Head of caudate nucleus (tissue), 42 donors: ENCODE measurements around the gene GRAMD4.

Experiments
- DNase-seq, 42 donors: peaks; one replicate each; pipeline versions ENCODE4 v3.0.0 to v3.0.0-alpha.2; 2020 to 2021; ENCODE audit warnings: mixed read lengths in 7 of 42
- intact Hi-C: fragments of 100-400 bp; cut with DNase I; formaldehyde crosslinking; loops from one replicate; pipeline ENCODE4 v1.15.0; 2022

Gene GRAMD4

DNA sequence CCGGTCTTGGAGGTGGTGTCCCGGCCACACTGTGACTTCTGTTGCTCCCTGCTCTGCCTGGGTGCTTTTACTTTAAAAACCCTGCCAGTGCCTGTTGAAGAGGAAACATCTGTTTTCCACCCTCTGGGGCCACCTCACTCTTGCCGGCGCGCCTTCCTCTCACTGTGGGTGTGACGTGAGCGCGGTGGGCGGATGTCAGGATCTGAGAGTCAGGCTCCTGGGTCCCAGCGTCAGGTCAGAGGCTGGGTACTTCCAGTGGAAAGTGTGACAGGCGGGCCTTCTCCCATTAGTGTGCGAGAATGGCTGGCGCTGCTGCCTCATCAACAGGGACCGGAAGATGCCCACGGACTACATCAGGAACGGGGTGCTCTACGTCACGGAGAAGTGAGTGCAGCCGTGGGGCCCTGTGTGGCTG, 54.2 kb downstream of the GRAMD4 start:
- intact Hi-C loops = no loop called here

DNA sequence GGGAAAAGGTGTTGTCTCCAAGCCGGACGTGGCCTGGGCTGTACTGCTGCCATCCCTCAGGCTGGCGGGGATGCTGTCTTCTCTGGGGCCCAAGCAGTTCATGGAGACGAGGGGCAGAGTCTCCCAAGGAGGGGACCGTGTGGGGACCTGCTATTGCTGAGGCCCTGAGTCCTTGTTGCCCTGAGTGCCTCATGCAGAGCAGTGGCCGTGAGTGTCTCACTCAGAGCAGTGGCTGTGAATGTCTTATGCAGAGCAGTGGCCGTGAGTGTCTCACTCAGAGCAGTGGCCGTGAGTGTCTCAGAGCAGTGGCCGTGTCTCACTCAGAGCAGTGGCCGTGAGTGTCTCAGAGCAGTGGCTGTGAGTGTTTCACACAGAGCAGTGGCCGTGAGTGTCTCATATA, 54.7 kb downstream of the GRAMD4 start:
- DNase-seq = no peak
- intact Hi-C loops = no loop called here

More for the DNA sequence above, 54.2 kb downstream of the GRAMD4 start:
- peak in 35 of 42 donors; percentile 28 to 72 (median 55) for DNase-seq

DNA sequence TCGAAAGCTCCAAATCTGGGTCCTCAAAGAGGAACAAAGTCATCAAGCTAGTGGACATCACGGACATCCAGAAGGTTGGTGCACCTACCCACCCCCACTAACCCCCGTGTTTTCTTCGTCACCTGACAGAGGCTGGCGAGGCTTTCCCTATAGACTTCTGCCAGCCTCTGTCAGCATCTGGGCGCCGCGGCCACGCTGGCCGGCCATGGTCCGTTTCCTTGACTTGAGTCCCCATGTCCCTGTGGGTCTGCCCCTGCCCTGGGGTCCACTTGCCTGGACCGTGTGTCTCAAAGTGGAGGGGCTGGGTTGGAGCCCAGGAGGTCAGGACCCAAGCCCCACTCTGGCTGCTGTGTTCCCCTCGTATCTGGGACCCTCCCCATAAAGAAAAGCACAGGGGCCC, 55.3 kb downstream of the GRAMD4 start:
- no peak for DNase-seq
- intact Hi-C loops = no loop called here

DNA sequence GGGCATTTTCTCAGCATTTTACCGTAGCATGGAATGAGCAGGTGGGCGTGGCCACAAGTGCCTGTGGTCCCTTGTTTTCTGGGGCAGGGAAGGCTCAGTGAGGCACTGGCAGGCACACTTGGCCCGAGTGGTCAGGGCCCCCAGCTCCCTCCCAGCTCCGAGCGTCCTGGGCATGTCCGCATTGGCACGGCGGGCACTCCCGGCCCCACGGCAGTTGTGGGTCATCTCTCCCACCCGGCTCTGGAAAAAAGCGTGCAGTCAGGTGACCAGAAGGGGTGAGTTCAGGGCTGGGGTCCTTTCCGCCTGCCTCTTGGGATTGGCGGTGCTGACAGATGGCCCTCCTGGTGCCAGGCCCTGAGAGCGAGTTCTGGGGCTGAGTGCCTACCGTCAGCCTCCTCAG, 55.8 kb downstream of the GRAMD4 start:
- intact Hi-C loops = no loop called here
- DNase-seq = no peak

DNA sequence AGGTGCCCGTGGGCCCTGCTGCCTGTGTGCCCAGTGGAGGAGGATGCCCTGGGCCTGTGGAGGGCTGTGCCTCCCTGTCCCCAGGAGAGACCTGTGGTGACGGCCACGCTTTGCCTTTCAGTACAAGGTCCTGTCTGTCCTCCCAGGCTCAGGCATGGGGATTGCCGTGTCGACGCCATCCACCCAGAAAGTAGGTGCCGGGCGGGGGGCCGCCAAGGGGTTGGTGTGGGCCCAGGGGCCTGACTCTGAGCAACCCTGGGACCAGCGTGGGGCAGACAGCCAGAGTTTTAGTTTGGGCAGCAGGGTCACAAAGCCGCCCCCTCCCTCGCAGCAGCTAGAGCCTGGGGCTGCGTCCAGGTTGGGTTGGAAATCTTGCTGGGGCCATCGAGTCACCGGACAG, 56.3 kb downstream of the GRAMD4 start:
- DNase-seq = no peak
- intact Hi-C loops = no loop called here

DNA sequence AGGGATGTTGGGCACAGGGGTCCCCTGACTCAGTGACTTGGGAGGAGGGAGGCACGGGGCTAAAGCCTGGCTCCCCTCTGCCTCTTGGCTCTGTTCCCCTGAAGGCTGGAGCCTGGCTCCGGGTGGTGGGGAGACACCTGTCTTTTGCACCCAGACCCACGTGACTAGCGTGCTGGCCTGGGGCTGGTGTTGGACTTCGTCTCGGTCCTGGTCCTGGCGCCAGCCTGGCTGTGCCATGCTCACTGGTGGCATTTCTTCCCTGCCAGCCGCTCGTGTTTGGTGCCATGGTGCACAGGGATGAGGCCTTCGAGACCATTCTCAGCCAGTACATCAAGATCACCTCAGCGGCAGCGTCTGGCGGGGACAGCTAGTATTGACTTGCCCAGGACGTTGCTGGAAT, 56.7 kb downstream of the GRAMD4 start:
- DNase-seq = no peak
- intact Hi-C loops = no loop called here

DNA sequence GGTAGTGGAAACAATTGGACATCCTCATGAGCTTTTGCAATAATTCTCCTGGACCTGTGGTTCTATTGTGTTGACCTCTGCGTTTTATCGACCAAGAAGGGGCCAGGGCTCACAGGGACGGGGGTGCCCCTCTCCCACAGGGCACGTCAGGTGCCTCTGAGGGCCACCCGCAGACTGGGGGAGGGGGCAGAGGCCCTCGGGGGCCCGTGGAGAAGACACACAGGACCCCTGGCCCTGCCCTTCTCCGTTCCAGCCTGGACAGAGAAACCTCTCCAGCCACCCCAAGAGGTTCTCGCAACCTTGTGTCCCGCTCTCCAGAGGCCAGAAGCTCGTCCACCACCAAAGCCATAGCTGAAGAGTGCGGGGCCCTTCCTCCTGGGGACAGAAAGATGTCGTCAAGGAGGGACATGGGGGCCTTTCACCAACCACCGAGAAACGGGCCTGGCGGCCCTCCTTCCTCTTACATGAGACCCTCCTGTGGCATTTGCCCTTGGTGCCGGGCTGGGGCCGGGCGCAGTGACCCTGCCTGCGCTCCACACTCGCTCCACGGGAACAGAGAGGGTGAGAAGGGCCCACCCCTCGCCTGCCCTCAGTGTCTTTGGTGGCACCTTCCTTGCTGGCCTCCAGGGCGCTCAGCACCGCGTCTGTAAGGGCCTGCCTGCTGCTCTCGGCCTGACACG, 57.3 kb downstream of the GRAMD4 start:
- DNase-seq = no peak
- intact Hi-C loops = no loop called here

DNA sequence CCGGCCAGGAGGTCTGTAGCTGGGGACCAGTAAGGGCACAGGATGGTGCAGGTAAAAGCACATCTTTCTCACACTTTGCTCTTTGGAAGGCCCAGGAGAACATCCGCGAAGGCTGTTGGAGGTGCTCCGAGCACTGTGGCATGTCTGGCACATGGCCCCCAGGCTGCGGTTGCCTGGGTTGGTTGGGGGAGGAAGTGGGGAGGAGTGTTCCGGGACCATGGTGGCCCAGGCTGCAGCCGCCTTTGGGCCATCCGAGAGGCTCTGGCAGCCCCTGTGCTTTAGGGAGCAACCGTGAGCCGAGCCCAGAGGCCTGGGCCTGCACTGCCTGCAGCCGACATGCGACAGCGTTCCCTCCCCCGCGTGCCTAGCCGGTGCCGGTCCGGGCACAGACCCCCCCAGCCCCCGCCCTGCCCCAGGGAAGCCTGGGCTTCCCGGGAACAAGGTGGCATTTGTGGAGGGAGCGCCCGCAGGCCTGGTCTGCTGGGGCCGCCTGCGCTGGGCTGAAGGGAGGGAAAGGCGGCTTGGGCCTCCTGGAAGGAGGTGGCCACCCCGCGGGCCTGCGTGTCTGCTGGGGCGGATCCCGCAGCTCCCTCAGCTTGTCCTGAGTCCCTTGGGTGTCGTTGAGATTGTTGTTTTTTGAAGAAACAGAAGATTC, 57.9 kb downstream of the GRAMD4 start:
- DNase-seq = no peak
- intact Hi-C loops = no loop called here

DNA sequence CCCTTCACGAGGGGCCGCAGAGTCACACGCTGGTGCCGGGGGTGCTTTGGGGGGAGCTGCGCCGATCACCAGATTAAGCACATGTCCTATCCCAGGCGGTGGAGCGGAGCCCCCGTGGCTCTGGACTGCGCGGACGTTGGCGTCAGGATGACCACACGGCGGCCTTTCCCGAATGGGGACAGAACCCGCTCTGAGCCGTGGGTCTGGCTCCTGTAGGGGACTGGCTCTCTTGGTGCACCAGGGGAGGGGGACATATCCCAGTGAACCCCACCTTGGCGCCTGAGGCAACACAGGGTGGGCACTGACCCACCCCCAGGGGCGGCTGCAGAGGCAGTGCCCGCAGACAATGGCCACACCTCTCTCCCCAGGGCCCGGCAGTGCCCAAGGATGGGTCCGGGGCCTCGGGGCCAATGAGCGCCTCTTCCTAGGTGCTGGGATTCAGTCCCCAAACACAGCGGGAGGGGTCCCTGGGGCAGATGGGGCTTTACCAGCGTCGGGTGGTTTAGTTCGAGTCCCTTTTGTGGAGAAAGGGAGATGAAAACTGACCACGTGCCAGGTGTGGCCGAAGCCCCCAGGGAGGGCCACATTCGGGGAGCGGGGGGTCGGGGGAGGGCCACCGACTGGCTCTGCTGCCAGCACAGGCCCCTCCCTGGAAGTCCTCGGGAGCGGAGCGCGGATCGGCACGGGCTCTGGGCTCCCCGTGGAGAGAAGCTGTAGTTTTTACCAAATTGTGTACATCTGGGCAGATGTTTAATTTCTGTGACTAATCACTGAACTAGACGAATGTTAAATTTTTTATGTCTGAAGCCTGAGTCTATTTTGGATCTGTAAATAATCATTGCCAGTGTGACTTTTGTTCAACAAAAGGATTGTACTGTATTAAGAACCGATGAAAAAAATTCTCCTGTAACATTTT, 58.9 kb downstream of the GRAMD4 start:
- intact Hi-C loops = no loop called here
- no peak for DNase-seq

DNA sequence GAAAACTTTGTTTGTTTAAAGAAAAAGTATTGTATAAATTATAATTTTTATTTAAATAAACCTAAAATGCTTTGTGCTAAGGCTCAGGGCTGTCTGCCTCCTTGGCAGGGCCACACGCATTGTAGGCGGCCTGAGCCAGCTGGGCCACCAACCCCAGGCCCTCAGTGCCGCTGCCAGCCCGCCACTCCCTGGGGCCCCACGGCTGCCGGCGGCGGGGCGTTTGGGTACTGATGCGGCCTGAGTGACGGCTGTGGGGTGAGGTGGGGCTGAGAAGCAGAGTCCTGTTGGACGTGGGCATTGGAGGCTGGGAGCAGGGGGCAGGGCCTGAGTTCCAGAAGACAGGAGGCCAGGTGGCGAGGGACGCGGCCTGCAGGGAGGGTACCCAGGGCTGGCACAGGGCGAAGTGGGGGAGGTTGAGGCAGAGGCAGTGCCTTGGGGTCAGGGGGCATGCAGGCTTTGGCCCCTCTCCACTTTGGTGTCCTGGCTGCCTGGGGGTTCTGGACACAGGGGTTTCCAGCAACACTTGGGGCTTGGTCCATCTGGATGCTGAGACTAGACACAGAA, 59.6 kb downstream of the GRAMD4 start:
- peak in 1 of 42 donors; percentile 24 for DNase-seq
- intact Hi-C loops = no loop called here

DNA sequence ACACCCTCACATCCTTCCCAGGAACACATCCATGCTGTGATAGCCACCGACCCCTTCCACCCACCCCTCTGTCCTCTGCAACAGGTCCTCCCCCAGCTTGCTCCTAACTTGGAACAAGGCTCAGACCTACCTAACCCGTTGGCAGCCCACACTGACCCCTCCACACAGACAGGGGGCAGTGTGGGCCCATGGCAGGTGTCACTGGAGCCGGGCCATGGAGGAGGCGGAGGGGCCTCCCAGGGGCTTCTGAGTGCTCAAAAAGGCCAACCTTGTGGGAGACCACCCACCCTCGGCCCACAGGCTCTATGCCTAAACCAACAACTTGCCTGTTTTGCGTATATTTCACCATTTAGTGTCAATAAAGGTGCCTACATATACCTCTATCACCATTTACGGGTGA, 60.8 kb downstream of the GRAMD4 start:
- intact Hi-C loops = no loop called here
- DNase-seq = no peak

DNA sequence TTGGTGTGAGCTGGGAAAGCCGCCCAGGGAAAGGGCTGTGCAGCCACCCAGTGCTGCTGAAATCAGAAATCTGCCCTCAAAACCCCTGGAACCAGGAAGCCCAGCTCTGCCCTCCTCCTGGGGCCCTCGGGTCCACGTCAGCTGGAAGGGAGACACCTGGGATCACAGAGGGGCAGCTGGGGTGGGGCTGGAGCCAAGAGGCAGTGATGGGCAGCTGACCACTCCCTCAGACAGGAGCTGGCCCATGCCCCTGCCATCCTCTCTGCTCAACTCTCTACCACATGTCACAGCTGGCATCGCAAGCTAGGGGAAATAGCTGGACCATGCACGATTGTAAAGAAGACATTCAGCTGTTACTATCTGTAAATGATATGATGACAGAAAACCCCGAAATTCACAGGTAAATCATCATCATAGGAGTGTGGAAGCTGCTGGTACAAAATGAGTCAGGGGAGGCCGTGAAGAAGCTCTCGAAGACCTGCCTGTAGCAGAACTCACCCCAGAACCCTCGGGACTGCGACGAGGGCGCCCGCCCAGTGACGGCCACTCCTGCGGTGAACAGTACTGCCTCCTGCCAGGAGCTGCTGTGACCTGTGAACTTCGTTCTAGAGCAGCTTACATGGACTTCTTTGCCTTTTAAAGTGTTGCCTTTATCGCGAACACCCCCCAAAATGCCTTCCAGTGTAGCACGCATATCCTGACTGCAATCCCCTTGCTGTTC, 62.0 kb downstream of the GRAMD4 start:
- intact Hi-C loops = no loop called here
- DNase-seq = no peak

DNA sequence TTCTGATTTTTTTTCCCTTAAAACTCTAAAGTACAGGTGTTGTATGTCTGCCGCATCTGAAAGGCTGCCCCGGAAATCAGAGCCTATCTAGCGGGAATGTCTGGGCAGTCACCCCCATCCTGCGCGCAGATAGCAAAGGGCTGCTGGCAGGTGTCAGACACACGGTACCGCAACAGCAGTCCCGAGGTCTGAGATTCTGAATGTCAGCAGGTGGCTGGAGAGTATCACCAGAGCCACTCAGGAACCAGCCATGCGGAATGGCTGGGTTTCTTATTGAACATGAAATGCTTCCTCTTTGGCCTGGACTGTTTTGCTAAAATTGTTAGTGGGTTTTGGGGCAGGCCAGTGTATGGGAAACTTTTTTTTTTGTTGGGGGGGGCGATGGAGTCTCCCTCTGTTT, 64.5 kb downstream of the GRAMD4 start:
- no peak for DNase-seq
- intact Hi-C loops = no loop called here

DNA sequence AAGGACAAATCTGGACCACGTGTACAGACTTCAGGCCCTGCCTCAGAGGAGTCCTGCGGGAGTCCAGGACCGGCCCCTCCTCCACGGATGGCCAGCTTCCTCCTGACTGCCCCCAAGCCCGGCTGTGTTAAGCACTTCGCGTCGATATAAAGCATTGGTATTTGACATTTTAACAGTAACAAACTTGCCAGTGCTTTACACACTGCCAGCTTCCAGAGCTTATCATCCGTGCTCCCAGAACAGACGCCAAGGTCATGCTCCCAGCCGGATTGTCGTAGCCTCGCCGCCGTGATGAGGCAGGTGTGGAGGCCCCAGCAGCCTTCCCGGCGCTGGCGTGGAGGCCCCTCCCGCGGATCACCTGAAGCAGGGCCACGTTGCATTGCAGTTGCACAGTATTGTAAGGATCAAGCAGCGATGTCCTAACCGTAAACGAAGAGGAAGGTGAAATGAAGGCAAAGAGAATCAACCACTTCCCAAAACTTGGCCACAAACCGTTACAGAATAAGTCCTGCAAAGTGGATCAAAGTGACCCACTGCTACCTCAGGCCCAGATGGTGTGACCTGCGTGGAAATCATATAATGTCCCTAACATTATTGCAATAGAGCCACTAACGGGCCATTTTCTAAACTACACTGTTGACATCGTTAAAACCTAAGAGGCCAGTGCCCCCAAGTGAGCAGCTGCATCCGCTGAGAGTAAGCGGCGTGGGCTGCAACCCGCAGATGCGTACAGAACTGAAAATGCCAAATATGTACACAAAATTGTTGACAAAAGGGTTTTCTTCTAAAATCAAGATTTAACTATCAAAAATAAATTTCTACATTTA, 66.2 kb downstream of the GRAMD4 start:
- no peak for DNase-seq
- intact Hi-C loops = no loop called here

DNA sequence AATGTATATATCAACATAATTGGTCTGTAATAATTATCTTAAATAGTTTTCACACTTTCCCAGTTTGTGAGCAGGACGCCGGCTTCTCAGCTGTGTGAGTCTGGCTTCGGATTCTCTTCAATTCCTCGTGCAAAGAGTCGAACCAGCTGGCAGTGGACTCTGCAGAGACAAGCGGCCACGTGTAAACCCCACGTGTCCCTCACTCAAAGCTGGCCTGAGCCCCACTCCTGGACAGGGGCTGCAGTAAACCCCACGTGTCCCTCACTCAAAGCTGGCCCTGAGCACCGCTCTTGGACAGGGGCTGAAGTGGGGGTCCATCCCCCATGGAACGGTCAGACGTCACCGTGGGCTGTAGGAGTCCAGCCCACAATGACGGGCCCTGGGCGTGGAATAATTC, 66.9 kb downstream of the GRAMD4 start:
- intact Hi-C loops = no loop called here
- no peak for DNase-seq

DNA sequence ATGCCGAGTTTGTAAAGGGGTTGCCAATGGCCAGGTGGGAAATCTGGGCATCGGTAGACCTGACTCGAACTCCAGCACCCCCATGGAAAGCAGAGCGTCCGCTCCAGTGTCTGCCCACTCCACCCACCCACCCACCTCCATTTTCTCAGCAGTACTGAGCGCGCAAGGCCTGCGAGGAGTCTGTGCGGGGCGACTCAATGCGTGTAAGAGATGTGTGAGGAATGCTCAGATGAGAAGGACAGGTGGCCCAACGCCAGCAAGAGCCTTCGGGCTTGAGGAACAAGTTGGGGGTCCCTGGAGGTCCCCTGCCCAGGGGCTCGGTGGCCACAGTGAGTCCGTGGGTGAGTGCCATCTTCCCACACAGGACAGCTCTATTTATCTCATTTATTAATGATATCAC, 67.3 kb downstream of the GRAMD4 start:
- intact Hi-C loops = no loop called here

DNA sequence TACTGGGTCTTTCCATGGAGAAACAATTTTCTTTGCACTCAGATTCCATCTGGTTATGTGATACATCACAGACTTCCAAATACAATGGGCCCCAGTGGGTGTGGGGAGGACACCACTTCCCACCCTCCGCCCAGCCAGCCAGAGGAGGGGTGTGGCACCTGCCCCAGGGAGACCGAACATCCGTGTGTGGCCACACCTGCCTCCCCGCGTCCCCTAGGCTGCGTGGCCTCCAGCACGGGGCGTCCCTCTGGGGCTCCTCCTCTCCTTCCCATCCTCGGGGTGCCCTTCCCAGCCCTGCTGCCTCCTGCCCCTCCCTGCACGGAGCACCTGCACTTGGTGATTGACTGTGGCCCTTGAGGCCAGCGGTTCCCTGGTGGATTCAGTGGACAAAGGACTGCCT, 68.8 kb downstream of the GRAMD4 start:
- no peak for DNase-seq
- intact Hi-C loops = no loop called here

More for the DNA sequence above, 67.3 kb downstream of the GRAMD4 start:
- no peak for DNase-seq

DNA sequence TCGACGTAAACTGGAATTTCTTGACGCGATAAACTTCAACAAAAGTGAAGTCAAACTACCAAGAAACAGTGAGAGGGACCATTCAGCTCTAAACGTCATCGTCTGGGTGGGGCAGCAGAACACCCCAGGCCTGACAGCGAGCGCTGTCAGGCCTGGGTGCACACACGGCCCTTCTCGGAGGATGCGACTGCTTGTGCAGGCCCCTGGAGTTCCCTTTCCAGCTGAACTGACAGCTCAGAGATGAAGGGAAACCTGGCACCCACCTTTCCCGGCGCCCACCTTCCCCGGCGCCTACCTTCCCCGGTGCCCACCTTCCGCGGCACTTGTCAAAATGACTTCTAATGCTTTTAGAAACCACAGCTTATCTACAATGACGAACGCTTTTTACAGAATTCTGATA, 70.0 kb downstream of the GRAMD4 start:
- peak in 1 of 42 donors; percentile 28 for DNase-seq
- intact Hi-C loops = no loop called here
